ENCODE measurements around the gene SPEM1. TPM values are rescaled to one million over a fixed set of nuclear protein-coding genes. Genes with fewer than 3 reads are reported as not detected.

SPEM1 gene
- total and polyA plus RNA-seq, 2 of the 13 experiments (the other 11 are each of a cell fraction or from before 2014, with no cell fraction given) = not detected

GRCh38 chr17:7403043-7403726, 16.9 kb upstream of the SPEM1 start (continued):
- TF ChIP-seq ZNF747 (CRISPR knock-in tag; IDR thresholded peaks at IDR 0.05; ENCODE audit: borderline replicate concordance) = no peak; the same call in 1 of the 2 replicates
- TF ChIP-seq PHF8 (CRISPR knock-in tag; IDR thresholded peaks at IDR 0.05) = no peak; the same call in 1 of the 2 replicates
- no peak for TF ChIP-seq ZNF720 (CRISPR knock-in tag; IDR thresholded peaks at IDR 0.05)
- TF ChIP-seq CBX1 (IDR thresholded peaks at IDR 0.05; ENCODE audit: low read depth) = no peak
- TF ChIP-seq AKAP8 (CRISPR knock-in tag; IDR thresholded peaks at IDR 0.05) = no peak
- TF ChIP-seq MXI1 (IDR thresholded peaks at IDR 0.05; ENCODE audit: borderline replicate concordance, low read depth, low read length) = peak; percentile 63; the same call in 1 of the 3 replicates
- no peak for TF ChIP-seq ZNF446 (CRISPR knock-in tag; IDR thresholded peaks at IDR 0.05)
- TF ChIP-seq ZNF574 (CRISPR knock-in tag; IDR thresholded peaks at IDR 0.05) = 0 out of 2 replicates have a peak, but pooled peaks have one; percentile 4
- peak; percentile 31; the same call in 1 of the 2 replicates for TF ChIP-seq PHF20 (CRISPR knock-in tag; IDR thresholded peaks at IDR 0.05)
- TF ChIP-seq NCOA5 (CRISPR knock-in tag; IDR thresholded peaks at IDR 0.05) = no peak
- TF ChIP-seq KMT2B (CRISPR knock-in tag; IDR thresholded peaks at IDR 0.05) = no peak
- no peak for TF ChIP-seq ZNF160 (CRISPR knock-in tag; IDR thresholded peaks at IDR 0.05)
- TF ChIP-seq ZNF10 (CRISPR knock-in tag; IDR thresholded peaks at IDR 0.05; ENCODE audit: borderline replicate concordance, low read depth) = no peak
- no peak for TF ChIP-seq GLI4 (CRISPR knock-in tag; IDR thresholded peaks at IDR 0.05; ENCODE audit: borderline replicate concordance)
- TF ChIP-seq HNRNPK (IDR thresholded peaks at IDR 0.05; ENCODE audit: low read depth, low read length, poor library complexity, severe bottlenecking) = no peak
- no peak for TF ChIP-seq NR2F1 (CRISPR knock-in tag; IDR thresholded peaks at IDR 0.05)
- no peak for TF ChIP-seq EED (CRISPR knock-in tag; IDR thresholded peaks at IDR 0.05)
- no peak for TF ChIP-seq IRF2 (CRISPR knock-in tag; IDR thresholded peaks at IDR 0.05)
- TF ChIP-seq RCOR2 (CRISPR knock-in tag; IDR thresholded peaks at IDR 0.05) = no peak
- TF ChIP-seq KLF9 (CRISPR knock-in tag; IDR thresholded peaks at IDR 0.05; ENCODE audit: low read depth) = 0 out of 2 replicates have a peak, but pooled peaks have one; percentile 15
- no peak for TF ChIP-seq ZNF362 (CRISPR knock-in tag; IDR thresholded peaks at IDR 0.05; ENCODE audit: borderline replicate concordance)
- no peak for TF ChIP-seq HINFP (CRISPR knock-in tag; IDR thresholded peaks at IDR 0.05; ENCODE audit: low read depth)
- no peak for TF ChIP-seq KLF6 (CRISPR knock-in tag; IDR thresholded peaks at IDR 0.05)
- TF ChIP-seq NRL (CRISPR knock-in tag; IDR thresholded peaks at IDR 0.05; ENCODE audit: borderline replicate concordance) = no peak
- no peak for TF ChIP-seq PHB2 (IDR thresholded peaks at IDR 0.05; ENCODE audit: partially characterized antibody)
- TF ChIP-seq SMAD9 (CRISPR knock-in tag; IDR thresholded peaks at IDR 0.05) = no peak
- no peak for TF ChIP-seq TAF15 (IDR thresholded peaks at IDR 0.05; ENCODE audit: low read depth, low read length, poor library complexity, severe bottlenecking)
